Uterus (tissue), 2 donors: ENCODE data around the gene RNF121.

Experiments used
- POLR2A ChIP-seq, 2 donors: fragments of 450-650 bp; IDR thresholded peaks; one replicate each; pipeline ENCODE4 v1.6.1; 2016; ENCODE audit warnings: antibody characterized with exemption in 2 of 2, mild to moderate bottlenecking in 1 of 2, moderate library complexity in 1 of 2
- TF ChIP-seq, protein P1 (sequence below), 4 experiments: fragments of 200-600 bp in 2 of 4; fragments of 450-650 bp in 2 of 4; sonication (generic) in 2 of 4; IDR thresholded peaks; one replicate each; pipeline ENCODE4 v1.5.1; 2016 to 2019; ENCODE audit warnings: antibody characterized with exemption in 4 of 4, mild to moderate bottlenecking in 2 of 4, moderate library complexity in 1 of 4

DNA sequence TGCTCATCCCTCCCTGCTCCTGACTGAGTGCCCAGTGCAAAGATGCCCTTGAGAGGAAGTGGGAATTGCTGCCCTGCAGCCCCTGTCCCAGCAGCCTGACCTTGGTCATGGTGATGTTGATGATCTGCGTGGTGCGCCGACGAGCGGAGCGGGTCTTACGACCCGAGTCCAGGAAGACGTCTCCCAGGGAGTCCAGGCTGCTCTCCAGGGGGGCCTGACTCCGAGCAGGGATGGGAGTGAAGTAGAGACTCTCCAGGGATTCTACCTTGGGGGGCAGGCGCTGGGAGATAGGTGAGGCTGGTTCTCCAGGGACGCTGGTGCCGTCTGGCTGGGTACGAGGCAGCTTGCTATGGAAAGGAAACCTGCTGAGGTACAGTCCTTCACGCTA, 78.2 kb downstream of the RNF121 start:
- TF ChIP-seq, protein P1, sequence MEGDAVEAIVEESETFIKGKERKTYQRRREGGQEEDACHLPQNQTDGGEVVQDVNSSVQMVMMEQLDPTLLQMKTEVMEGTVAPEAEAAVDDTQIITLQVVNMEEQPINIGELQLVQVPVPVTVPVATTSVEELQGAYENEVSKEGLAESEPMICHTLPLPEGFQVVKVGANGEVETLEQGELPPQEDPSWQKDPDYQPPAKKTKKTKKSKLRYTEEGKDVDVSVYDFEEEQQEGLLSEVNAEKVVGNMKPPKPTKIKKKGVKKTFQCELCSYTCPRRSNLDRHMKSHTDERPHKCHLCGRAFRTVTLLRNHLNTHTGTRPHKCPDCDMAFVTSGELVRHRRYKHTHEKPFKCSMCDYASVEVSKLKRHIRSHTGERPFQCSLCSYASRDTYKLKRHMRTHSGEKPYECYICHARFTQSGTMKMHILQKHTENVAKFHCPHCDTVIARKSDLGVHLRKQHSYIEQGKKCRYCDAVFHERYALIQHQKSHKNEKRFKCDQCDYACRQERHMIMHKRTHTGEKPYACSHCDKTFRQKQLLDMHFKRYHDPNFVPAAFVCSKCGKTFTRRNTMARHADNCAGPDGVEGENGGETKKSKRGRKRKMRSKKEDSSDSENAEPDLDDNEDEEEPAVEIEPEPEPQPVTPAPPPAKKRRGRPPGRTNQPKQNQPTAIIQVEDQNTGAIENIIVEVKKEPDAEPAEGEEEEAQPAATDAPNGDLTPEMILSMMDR (IDR thresholded peaks at IDR 0.05): no peak
- no peak for TF ChIP-seq POLR2A (IDR thresholded peaks at IDR 0.05)
